ENCODE data around the gene RACGAP1.
"Not testable (repeated sequence)": the region's sequence is repeated elsewhere in the genome, so short reads cannot be mapped to it uniquely, and the experiment has no call there.

Gene RACGAP1

DNA sequence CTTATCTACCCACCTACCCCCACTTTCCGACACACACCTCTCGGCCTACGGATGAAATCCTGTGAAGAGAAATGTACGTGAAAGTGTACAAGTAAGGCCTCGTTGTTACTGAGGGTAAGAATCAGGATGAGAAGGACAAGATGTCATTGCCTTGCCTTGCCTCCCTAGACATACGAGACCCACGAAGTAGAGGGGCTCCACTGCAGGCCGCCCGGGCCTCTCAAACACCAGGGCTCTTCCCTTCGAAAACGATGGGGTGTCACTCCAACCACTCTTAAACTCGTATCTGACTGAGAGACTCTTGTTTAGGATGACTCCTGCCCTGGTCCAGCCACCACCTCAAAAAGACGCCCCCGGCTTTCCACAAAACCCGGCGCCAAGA lies 498 bp downstream of the RACGAP1 start:
- no peak for DNase-seq

DNA sequence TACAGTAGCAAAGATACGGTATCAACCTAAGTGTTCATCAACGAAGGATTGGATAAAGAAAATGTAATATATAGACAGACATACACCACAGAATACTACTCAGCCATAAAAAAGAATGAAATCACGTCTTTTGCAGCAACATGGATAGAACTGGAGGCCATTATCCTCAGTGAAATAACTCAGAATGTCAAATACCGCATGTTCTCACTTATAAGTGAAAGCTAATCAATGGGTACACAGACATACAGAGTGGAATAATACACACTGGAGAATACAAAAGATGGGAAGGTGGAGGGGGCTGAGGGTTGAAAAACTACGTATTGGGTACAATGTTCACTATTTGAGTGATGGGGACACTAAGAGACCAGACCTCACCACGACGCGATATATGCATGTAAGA lies 1.1 kb downstream of the RACGAP1 start:
- no peak for DNase-seq

DNA sequence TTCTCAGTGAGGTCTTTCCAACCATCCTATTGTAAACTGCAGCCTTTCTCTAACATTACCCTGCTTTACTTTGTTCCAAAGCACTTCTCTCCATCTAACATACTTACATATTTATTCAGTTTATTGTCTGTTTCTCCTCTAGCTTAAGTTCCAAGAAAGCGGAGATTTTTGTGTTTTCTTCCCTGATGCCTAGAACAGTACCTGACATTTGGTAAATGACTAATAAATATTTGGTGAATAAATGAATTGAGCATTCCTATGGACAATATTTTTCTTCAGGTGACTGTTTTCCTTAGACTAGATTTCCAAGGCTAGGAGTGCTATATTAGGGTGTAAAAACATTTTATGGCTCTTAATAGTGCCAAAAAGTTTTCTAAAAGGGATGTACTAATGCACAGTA lies 2.4 kb downstream of the RACGAP1 start:
- no peak for DNase-seq

DNA sequence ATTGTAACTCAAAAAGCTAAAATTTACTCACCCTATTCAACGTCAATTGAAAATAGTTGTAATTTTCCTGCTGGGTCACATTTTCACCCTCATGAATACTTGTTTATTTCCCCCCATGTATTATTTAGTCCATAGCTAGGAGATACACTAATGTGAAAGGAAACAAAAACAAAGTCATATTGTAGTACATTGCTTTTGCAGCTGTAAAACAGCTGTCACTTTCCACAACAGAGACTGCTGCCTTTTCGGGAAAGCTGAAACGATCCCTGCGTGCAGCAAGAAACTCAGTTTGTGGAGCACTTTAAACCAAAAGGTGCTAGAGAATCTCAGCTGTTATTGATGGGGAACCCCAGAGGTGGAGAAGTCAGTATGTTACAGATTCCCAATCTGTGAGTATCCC lies 4.3 kb downstream of the RACGAP1 start:
- no peak for DNase-seq

DNA sequence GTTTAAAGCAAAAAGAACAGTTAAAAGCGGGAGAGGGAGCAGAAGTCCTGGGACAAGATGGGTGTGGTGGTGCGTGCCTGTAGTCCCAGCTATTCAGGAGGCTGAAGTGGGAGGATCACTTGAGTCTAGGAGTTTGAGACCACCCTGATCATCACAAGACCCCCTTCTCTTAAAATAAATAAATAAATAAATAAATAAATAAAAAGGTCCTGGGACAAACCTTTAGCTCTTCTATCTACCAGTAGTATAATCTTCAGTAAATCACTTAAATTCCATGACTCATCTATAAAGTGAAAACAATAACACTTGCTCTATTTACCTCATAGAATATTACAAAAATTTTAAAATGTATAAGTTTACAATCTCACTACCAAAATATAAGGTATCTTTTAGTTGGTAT lies 5.8 kb downstream of the RACGAP1 start:
- no peak for DNase-seq

DNA sequence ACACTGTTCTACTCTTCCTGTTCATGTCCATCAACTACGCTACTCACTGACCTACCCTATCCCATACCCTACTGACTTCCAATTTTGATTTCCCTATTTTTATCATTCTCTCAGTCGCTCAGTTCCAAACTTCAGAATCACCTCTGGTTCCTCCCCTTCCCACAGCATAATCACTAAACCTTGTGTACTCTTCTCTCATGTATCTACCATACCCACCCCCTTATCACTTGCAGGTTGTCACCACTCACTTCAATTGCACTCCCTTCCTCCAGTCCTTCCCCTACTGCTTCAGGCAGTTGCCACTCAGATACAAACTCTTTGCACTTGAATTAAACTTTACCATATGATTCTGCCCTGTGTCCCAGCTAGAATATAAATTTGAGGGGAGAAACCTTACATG lies 6.3 kb downstream of the RACGAP1 start:
- no peak for DNase-seq

DNA sequence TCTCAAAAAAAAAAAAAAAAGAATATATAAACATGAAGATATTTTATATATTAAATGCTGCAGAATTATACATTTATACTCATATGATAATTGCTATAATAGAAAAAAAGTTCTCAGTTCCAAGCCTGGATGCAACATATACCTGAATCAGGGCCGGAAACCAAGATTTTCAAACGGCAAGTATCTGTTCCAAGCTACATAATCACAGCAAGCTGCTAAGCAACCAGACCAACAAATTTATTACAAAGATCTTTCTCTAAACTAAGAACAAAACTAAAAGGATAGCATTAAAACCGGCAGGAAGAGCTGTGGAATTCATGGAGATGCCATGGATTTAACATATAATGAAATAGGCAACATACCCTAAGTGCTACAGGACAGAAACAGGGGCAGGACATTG lies 7.1 kb downstream of the RACGAP1 start:
- no peak for DNase-seq

DNA sequence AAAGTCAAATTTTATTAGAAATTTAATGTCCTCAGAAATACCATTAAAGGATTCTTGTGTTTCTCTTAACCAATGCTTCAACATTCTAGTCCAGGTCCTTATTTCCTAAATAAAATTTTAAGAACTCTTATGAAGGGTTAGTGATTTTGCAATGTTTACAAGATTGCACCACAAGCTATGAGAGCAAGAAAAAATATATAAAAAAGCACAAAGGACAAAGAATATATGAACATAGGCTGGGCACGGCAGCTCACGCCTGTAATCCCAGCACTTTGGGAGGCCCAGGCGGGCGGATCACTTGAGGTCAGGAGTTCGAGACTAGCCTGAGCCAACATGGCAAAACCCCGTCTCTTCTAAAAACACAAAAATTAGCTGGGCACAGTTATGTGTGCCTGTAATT lies 7.7 kb downstream of the RACGAP1 start:
- DNase-seq, result no peak

DNA sequence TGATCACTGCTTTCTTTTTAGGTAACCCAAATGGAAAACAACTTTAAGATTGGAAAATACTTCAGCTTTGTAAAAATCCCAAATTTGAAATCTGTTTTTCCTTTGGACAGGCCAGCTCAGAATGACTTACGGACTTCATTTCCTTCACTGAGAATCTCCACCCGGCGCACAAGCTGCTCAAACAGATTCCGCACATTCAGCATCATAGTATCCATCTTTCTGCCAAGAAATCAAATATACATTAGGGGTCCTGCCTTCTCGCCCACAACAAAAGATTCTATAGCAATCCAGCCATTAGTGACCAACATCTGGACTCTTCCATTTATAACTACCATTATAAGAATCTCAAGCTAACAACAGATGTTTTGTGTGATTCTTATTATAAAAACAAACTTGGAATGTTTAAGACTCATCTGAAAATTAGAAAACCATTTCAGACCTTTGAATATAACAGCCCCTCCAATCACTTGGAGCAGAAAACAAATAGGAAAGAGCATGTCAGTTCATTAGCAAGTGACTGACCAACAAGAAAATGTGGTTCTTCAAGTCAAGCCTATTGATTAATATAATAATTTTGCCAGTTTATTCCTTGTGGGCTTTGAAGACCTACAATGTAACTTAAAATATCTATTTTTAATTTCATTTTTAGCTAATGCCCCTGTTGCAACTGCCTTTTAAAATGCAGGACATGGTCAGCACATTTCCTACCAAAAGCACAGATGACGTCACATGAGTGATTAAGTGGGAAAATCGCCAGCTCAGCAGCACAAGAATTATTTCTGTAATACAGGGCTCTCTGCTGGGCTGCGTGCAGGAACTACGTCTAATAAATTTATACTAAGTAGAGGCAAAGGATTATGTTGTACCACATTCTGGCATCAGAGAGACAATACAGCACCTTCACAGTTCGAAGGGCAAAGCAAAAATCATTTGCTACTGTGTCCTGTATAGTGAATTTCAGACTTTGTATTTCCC lies 8.5 kb downstream of the RACGAP1 start:
- DNase-seq, result no peak

DNA sequence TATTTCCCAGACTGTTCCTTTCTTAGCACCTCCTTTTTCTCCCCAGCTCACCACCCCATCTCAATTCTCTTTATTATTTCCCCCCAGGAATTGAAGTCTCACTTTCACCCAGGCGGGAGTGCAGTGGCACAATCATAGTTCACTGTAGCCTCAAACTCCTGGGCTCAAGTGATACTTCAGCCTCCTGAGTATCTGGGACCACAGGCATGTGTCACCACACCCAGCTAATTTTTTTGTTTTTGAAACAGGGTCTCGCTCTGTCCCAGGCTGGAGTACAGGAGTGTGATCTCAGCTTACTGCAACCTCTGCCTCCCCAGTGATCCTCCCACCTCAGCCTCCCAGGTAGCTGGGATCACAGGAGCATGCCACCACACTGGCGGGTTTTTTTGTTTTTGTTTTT lies 11.0 kb downstream of the RACGAP1 start:
- DNase-seq, result no peak

DNA sequence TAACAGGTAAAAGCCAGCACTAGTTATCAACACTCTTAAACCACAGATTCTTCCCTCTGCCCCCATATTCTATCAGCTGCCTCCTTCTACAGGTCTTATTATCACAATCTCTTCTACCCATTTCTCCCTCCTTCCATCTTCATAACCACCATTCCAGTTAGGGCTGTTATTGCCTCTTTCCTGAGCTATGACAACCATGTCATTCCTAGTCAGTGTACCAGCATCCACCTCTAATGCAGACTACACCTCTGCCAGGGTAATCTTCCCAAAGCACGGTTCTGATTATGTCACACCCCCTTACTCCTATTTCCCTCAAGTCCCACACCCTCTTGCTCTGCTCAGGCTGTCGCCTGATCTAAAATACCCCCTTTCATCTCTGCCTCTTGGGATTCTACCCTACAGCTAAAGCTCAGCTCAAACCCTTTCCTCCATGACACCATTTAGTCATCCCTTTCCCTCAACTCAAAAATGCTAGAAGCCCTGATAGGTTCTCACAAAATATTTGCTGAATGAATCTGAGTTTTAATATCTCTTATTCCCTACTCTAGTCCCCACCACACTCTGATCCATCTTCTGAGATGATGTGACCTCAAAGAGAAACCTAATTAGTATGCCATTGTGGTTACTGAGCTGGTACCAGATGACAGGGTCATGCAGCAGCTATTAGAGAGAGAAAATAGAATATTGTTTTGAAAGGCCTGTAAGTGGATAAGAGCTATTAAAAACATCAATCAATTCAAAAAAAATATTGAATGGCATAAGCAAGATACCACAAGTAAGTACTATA lies 11.7 kb downstream of the RACGAP1 start:
- no peak for DNase-seq

DNA sequence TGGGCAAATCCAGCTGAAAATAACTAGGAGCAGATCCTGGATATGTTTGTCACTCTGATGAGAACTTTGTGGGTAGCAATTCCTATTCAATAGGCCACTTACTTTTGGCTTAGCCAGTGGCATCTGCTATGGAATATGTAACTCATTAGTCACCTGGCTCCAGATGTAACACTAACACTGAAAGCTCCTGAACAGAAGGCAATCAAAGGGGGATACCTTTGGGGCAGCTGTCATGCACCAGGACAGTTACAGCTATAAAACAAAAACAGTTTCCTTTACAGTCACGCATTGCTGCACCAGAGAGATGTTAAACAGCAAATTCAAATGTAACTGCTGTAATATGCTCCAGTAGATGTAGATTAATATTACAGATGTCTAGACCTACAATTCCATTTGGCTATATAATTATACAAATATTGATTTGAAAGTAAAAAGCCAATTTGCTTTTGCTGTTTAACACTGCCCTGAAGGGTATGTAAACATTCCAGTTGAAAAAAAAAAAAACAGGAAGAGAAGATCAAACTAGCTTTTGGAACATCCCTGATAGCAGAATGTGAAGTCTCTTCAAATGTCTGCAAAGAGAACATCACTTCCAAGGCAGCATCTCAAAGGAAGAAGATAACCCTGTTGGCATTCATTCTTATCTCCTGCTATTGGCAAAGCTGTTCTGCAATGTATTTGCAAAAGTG lies 18.4 kb downstream of the RACGAP1 start:
- DNase-seq, result no peak

DNA sequence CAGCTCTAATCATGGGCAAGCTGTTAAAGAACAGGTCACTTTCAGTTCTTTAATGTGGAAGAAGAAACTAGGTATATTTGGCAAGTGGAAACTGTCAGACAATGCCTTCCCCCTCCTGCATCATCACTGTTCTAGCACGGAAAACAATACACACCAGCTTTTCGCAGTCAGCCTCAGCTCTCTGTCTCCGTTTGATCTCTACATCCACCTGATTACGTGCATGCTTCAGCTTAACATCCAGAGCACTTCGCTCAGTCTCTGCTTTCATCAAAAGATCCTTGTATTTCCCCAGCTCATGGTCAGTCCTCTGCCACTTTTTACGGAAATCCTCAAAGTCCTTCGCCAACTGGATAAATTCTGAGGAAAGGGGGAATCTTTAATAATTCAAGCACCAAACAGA lies 19.0 kb downstream of the RACGAP1 start:
- no peak for DNase-seq

DNA sequence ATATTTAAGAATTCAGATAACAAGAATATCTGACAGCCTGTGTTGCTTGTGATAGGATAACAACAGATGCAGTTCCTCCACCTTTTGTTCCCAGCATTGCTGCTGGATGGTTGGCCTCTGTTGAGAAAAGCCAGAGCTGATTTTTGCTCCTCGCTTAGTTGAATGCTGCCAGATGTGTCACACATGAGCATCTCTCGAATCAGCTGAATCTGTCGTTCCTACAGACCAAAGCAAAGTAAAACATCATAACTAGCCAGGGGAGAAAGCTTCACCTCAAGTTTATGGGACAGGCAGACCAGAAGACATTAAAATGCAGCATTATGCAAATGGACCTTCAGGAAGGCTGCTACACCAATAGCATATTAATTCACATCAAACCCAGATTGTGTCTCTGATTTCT lies 20.1 kb downstream of the RACGAP1 start:
- DNase-seq, result no peak

DNA sequence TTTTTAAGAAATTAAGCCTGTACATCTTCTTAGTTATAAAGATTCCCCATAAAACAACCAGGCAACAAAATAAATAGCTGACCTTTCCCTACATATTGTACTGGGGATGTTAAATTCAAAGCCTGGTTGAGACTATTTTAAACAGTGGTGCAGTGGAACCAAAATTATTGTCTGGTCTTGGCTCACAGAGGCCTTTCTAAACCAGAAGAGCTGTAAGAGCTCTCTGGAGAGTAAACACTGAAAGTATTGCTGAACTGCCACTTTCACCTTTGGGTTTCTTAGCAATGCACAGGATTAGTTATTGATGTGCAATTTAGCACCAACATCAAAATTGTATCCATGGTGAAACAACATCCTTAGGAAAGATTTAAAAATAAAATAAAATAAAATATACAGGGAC lies 20.6 kb downstream of the RACGAP1 start:
- no peak for DNase-seq

DNA sequence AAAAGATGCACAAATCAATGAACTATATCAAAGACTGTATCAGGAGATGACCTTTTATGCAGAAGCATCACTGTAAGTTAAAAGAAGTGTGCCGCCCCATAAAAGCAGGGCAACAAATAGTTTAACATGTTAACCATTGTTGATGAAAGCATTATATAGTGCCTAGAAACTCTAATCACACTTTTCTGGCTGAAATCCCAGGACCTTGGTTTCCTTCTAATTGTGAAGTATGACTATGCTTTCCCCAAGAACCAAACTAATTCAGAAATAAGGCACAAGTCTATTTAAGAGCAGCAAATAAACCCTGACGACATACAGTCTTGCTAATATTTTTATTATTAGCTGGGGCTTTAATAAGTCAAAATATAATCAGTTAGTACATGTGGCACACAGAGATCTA lies 21.7 kb downstream of the RACGAP1 start:
- no peak for DNase-seq

DNA sequence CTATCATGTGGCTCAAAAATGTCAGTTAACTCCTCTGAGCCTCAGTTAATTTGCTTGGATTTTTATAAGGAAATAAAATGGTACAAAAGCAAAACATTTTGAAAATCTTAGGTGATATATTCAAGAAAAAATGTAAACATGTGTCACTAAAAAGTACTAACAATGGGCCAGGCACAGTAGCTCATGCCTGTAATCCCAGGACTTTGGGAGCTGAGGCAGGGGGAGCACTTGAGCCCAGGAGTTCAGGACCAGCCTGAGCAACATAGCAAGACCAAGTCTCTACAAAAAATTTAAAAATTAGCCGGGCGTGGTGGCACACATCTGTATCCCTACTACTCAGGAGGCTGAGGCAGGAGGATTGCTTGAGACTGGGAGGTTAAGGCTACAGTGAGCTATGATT lies 26.8 kb downstream of the RACGAP1 start:
- no peak for DNase-seq

DNA sequence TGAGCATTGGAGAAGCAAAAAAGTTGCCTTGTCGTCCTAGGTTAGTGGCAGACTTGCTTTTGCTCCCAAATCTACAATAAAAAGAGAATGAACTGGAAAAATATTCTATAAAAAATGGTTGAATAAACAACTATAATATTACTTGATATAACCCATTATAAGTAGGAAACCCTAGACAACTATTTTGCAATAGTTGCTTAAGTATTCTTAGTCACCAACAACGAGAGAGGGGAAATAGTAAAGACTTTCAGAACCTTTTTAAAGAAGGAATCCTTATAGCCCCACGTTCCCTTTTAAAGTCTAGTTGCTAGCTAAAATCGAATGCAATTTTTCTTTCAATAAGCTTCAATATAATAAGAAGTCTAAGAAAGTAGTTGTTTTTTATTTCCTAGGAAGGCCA lies 35.0 kb downstream of the RACGAP1 start:
- no peak for DNase-seq

DNA sequence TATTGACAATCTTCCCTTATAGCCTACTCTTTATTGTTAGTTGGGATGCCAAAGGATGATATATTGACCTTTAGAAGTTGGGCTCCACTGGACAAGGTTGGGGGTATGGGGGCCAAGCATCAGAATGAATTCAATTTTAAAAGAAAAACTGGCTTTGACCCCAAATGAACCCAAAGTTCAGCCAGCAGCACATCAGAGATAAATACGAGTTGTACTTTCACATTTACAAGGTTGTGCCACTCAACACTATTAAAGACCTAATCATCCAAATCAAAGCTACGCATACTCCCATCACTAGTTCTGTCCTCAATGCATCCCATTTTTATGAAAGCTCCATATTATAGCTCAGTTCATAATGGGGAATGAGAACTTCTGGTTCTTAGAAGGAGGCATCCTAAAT lies 35.9 kb downstream of the RACGAP1 start:
- not testable (repeated sequence) for DNase-seq

DNA sequence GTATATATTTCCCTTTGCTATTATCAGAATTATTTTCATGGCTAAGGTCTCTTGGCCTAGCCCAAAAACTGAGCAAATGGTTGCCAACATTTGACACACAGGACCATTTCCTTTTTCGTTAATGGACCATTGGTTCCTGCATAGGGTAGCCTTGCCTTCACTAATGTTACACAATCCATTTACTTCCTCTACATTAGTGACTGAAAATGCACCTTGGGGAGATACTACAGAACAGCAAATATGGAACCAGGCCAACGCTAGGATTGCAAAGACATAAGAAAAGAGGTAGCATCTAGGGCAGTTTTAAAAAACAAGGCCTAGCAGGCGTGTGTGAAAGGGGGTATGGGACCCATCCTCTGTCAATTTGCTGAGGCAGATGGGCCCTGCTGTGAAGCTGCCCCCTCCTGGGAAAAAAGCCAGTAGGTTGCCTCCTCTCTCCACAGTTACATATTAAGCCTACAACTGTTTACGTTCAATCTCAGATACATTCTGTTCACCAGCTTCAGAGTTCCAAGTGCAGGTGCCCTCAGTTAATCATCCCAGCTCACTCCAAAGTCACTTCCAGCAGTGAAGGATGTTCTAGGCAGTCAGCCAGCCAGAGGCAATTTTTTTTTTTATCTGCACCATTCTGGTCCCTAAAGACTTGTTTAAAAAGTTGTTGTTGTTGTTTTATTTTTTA lies 37.5 kb downstream of the RACGAP1 start:
- no peak for DNase-seq

DNA sequence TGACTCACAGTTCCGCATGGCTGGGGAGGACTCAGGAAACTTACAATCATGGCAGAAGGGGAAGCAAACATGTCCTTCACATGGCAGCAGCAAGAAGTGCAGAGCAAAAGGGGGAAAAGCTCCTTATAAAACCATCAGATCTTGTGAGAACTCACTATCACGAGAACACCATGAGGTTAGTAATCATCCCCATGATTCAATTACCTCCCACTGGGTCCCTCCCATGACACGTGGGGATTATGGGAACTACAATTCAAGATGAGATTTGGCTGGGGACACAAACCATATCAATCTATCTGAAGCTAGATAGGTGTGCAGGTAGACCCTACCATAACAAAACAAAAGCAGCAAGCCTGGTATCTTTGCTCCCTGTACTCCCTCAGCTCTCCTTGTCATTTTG lies 38.8 kb downstream of the RACGAP1 start:
- DNase-seq, result not testable (repeated sequence)

DNA sequence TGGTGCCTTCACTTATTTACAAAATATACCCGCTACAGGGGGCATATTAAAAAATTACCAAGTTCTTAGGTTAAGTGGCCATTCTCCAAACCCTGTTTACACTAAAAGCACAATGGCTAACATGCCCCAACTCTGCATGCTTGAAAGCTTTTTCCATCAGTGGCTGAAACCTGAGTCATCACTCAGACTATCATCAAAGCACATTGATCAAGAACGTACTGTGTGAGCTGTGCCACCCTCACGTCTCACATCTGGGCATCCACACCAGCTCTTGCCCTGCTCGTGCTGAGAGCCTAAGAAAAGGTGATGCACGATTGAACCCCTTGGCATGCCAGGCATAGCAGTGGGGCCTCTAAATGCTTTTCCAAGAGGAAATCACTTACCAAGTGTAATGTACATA lies 39.3 kb downstream of the RACGAP1 start:
- DNase-seq, result no peak

Measured in NCI-H1930 (cell line).